ENCODE data around the gene RPTOR.

DNA sequence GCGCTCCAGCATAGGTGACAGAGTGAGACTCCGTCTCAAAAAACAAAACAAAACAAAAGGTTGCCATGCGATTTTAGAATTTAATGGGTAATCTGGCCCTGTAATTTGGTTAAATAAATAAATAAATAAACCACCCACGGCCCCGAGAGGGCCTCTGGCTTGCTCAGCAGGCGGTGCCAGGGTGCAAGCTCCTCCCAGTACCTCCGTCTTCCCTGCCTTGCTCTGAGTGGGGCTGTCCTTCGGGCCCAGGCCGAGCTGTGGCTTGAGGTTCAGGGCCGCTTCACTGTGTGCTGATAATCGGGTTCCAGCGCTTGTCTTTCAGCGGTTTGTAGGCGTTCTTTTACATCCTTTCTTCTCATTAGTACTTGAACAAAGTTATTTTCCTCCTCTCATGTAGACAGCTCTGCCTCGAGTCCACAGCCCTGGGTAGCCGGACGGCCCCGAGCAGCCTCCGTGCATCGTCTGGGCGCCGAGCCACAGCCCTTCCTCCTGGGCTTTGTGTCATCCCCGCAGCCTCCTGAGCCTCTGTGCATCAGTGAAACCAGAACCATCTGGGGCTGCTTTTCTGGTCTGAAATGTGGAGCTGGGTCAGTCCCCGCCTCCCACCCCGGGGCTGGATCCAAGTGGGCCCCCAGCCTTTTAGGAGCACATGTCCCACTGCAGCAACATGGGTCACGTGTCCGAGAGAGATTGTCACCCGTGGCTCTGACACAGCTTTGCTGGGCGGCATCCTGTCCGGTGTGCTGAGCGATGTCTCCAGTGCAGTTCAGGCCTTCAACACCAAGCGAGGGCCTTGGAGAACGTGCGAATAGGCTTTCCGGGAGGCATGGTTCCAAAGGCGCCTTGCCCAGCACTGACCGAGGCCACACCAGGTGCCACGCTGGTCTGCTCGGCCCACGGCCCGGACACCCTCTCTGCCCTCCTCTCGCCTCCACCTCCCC, 289.6 kb downstream of the RPTOR start:
- TF ChIP-seq, protein P1, sequence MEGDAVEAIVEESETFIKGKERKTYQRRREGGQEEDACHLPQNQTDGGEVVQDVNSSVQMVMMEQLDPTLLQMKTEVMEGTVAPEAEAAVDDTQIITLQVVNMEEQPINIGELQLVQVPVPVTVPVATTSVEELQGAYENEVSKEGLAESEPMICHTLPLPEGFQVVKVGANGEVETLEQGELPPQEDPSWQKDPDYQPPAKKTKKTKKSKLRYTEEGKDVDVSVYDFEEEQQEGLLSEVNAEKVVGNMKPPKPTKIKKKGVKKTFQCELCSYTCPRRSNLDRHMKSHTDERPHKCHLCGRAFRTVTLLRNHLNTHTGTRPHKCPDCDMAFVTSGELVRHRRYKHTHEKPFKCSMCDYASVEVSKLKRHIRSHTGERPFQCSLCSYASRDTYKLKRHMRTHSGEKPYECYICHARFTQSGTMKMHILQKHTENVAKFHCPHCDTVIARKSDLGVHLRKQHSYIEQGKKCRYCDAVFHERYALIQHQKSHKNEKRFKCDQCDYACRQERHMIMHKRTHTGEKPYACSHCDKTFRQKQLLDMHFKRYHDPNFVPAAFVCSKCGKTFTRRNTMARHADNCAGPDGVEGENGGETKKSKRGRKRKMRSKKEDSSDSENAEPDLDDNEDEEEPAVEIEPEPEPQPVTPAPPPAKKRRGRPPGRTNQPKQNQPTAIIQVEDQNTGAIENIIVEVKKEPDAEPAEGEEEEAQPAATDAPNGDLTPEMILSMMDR (IDR thresholded peaks at IDR 0.05), result no peak
- no peak for TF ChIP-seq POLR2A (IDR thresholded peaks at IDR 0.05)
